Skeletal muscle tissue (tissue), 5 donors: ENCODE measurements around the gene SOX15. TPM values are rescaled to one million over a fixed set of nuclear protein-coding genes. Genes with fewer than 3 reads are reported as not detected.

Experiments used
- H3K27ac ChIP-seq: one replicate; pipeline ENCODE4 v1.7.0; 2013; ENCODE audit warnings: mild to moderate bottlenecking, low read depth, low read length, inconsistent platforms
- H3K27me3 ChIP-seq, 3 donors: one replicate each; pipeline ENCODE4 v1.7.0; 2013; ENCODE audit warnings: low read length in 3 of 3; ENCODE audit not compliant: control insufficient read depth in 3 of 3, insufficient read depth in 3 of 3
- H3K36me3 ChIP-seq, 3 donors: one replicate each; pipeline ENCODE4 v1.7.0; 2013; ENCODE audit warnings: low read length in 3 of 3; ENCODE audit not compliant: control insufficient read depth in 3 of 3, insufficient read depth in 3 of 3
- H3K4me1 ChIP-seq, 3 donors: one replicate each; pipeline ENCODE4 v1.7.0; 2013; ENCODE audit warnings: low read length in 3 of 3, mild to moderate bottlenecking in 3 of 3; ENCODE audit not compliant: control insufficient read depth in 3 of 3, insufficient read depth in 3 of 3
- H3K4me3 ChIP-seq, 3 donors: one replicate each; pipeline ENCODE4 v1.7.0; 2013; ENCODE audit warnings: low read length in 3 of 3
- H3K9ac ChIP-seq, 3 donors: one replicate each; pipeline ENCODE4 v1.7.0; 2013; ENCODE audit warnings: low read length in 3 of 3, mild to moderate bottlenecking in 3 of 3, moderate library complexity in 2 of 3, low read depth in 1 of 3
- H3K9me3 ChIP-seq, 3 donors: one replicate each; pipeline ENCODE4 v1.7.0; 2013; ENCODE audit warnings: low read length in 3 of 3; ENCODE audit not compliant: control insufficient read depth in 3 of 3
- small RNA-seq: library from RNA; depleted of rRNA; stranded (forward); fragments of <200 nt; gene quantifications from one replicate; pipeline ENCODE3, GENCODE V24; 2014
- total RNA-seq: library from RNA; depleted of rRNA; stranded (reverse); fragments of >200 nt; gene quantifications from one replicate; pipeline ENCODE4 v1.2.3, GENCODE V29; 2014
- donor health status: Osteomylitis.

The SOX15 gene
- total RNA-seq, 1 donor from 2014 or later = not detected

DNA sequence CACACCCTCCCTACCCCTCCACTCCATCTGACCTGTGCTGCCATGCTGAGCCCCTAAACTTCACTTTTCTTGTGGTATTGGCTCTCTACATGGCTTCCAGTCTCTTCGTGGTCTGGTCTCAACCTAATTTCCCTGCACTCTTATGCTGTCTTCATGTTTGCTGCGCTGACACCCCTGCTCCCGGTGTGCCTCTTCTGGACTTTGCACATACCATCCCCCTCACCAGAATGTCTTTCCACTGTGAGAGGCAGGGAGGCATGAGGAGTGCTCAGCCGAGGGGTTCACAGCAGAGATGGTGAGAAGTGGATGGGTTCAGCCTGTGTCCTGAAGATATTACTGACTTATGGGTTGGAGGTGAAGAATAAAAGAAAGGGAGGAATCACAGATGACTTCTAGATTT lies 38.5 kb downstream of the SOX15 start:
- H3K36me3 ChIP-seq = peaks cover 0 to 14% (median 2%) of the 10 kb centered on the region in 3 donors
- peaks cover 0 to 3% (median 0%) of the 10 kb centered on the region in 3 donors for H3K27me3 ChIP-seq
- no peak overlapping the region for H3K9ac ChIP-seq
- no peaks in the 10 kb centered on the region for H3K9me3 ChIP-seq
- H3K4me3 ChIP-seq = no peak overlapping the region
- H3K27ac ChIP-seq = no peak overlapping the region
- peaks cover 14 to 20% (median 16%) of the 10 kb centered on the region in 3 donors for H3K4me1 ChIP-seq

DNA sequence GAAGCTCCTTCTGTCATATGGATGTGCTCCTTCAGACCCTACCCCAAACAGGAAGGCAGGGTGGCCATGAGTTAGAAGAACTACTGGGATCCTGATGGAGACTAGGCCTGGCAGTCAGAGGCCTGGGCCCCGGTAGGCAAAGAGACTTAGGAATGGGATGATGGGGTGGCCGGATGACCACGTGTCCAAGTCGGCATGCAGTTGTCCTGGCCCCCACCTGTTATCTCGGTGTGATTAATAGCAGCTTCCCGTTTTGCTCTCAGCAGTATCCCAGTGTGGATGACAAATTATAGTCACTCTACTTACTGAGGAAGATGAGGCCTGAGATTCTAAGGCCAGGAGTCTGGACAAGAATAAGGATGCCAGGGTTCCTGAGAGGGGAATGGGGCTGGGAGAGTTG lies 39.5 kb downstream of the SOX15 start:
- Histone ChIP-seq H3K4me3 (peak overlapping the region in 1 of 3 donors; percentile 68), H3K4me1 (peaks cover 14 to 20% (median 16%) of the 10 kb centered on the region in 3 donors), H3K9ac (peak overlapping the region in 1 of 3 donors; percentile 3), H3K27ac (peak overlapping the region; percentile 58), H3K36me3 (peaks cover 0 to 14% (median 2%) of the 10 kb centered on the region in 3 donors), H3K27me3 (peaks cover 0 to 3% (median 0%) of the 10 kb centered on the region in 3 donors), H3K9me3 (no peaks in the 10 kb centered on the region)

DNA sequence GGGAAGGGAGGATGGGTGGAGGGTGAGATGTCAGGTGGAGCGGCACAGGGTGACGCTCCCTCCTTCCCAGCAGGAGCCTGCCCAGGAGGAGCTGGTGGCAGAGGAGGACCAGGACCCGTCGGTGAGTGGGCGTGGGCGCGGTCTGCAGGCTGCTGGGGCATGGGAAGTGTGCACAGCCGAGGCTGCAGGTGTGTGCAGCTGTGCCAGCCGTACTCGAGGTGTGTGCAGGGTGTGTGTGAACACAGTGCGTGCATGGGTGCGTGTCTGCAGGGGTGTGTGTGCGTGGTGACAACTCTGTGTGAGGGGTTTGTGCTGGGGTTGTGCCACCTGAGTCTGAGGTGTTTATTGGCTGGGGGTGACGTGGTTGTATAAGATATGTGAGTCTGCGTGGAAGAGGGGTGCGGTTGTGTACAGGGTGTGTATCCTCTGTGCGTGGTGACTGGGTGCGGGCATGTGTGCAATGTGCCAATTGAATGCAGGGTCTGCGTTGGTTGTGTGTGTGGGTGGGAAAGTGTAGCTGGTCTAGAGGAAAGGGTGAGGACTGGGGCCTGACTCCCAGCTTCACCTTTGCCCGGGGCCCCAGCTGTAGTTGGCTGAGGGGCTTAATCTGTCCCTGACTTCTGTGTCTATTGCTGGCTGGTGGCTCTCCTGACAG lies 40.4 kb downstream of the SOX15 start:
- Histone ChIP-seq H3K27me3 (peaks cover 0 to 3% (median 0%) of the 10 kb centered on the region in 3 donors), H3K27ac (peak overlapping the region; percentile 58), H3K4me3 (peak overlapping the region; percentile 68 to 91 (median 84)), H3K9me3 (no peaks in the 10 kb centered on the region), H3K9ac (peak overlapping the region; percentile 82 to 87 (median 83)), H3K36me3 (peaks cover 0 to 14% (median 2%) of the 10 kb centered on the region in 3 donors), H3K4me1 (peaks cover 14 to 20% (median 16%) of the 10 kb centered on the region in 3 donors)

DNA sequence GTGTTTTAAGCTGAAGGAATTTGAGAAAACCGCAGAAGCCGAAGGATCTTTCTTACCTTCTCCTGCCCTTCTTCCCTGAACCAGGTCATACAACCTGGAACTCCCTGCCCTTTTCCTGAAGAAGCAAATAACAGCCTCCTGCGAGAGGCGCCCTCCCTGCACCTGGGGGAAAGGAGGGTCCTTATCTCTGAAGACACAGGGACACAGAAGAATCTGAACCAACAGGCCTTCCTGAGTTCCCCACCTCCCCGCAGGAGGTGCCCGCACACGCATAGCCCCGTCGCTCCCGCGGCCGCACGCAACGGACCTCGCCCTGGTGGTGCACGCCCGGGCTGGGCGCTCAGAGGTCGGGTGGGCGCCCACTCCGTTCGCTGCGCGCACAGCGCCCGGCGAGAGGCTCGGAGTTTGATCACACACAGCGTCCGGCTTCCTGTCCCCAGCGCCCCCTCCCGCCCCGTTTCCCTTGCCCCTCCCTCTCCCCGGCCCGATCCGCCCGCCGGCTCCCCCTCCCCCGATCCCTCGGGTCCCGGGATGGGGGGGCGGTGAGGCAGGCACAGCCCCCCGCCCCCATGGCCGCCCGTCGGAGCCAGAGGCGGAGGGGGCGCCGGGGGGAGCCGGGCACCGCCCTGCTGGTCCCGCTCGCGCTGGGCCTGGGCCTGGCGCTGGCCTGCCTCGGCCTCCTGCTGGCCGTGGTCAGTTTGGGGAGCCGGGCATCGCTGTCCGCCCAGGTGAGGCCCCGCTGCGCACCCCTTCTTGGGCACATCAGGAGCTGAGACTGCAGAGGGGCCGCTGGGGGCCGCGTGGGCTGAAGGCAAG lies 41.1 kb downstream of the SOX15 start, which contains the start of gene TNFSF12:
TSS of gene TNFSF12 (plus strand) at position 474 of the 816 bp plus-strand sequence. CDS start at position 570, 96 bp downstream.
- peaks cover 0 to 12% (median 2%) of the 10 kb centered on the region in 3 donors for H3K36me3 ChIP-seq
- H3K27ac ChIP-seq = peak within 1 kb of the TSS; percentile 58
- H3K9me3 ChIP-seq = no peaks in the 10 kb centered on the region
- H3K4me1 ChIP-seq = peaks cover 14 to 20% (median 16%) of the 10 kb centered on the region in 3 donors
- H3K9ac ChIP-seq = peak within 1 kb of the TSS; percentile 82 to 87 (median 84)
- peak within 1 kb of the TSS; percentile 84 to 91 (median 87) for H3K4me3 ChIP-seq
- peaks cover 0 to 3% (median 0%) of the 10 kb centered on the region in 3 donors for H3K27me3 ChIP-seq

DNA sequence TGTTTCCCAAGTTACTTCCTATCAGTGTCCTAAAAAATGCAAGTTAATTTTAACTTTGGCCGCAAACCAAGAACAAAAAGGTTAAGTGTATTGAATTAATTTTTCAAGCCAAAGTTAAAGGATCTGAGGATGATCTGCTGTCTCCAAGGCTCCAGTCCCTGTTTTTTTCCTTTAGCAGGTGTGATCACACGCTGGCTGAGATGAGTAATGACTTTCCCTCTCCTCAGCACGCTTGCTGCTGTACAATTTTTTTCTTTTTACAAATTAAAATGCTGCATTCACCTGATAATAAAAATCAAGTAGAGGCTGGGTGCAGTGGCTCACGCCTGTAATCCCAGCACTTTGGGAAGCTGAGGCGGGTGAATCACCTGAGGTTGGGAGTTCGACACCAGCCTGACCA lies 45.0 kb downstream of the SOX15 start:
- no peaks in the 10 kb centered on the region for H3K36me3 ChIP-seq
- H3K4me1 ChIP-seq = peaks cover 12 to 17% (median 14%) of the 10 kb centered on the region in 3 donors
- no peak overlapping the region for H3K9ac ChIP-seq
- H3K27me3 ChIP-seq = peaks cover 0 to 3% (median 3%) of the 10 kb centered on the region in 3 donors
- H3K27ac ChIP-seq = no peak overlapping the region
- no peak overlapping the region for H3K4me3 ChIP-seq
- no peaks in the 10 kb centered on the region for H3K9me3 ChIP-seq

DNA sequence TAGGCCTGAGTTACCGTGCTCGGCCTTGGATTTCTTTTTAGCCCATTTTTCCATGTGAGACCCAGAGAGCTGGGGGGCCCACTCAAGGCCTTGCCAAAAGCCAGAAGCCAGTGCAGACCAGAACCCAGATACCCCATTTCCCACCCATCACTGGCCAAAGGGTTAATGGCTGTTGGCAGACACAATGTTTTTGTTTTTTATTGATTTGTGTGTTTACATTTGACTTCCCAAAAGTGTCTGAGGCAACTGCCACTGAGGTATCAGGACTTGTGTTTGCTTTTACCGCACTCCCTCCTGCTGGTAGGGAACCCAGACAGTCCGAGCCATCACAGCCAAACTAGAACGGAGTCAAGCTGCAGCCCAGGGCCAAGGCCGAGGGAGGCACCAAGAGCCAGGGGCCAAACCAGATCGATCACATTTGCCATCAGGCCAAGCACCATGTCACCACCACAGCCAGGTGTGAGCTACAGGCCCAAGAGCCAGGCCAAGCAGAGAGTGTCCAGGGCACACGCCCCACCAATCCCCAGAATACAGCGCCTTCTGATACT lies 48.7 kb downstream of the SOX15 start:
- no peak overlapping the region for H3K27ac ChIP-seq
- no peak overlapping the region for H3K9ac ChIP-seq
- H3K9me3 ChIP-seq = peaks cover 0 to 2% (median 0%) of the 10 kb centered on the region in 3 donors
- H3K4me3 ChIP-seq = no peak overlapping the region
- H3K4me1 ChIP-seq = no peaks in the 10 kb centered on the region
- peaks cover 0 to 3% (median 0%) of the 10 kb centered on the region in 3 donors for H3K27me3 ChIP-seq
- H3K36me3 ChIP-seq = no peaks in the 10 kb centered on the region

DNA sequence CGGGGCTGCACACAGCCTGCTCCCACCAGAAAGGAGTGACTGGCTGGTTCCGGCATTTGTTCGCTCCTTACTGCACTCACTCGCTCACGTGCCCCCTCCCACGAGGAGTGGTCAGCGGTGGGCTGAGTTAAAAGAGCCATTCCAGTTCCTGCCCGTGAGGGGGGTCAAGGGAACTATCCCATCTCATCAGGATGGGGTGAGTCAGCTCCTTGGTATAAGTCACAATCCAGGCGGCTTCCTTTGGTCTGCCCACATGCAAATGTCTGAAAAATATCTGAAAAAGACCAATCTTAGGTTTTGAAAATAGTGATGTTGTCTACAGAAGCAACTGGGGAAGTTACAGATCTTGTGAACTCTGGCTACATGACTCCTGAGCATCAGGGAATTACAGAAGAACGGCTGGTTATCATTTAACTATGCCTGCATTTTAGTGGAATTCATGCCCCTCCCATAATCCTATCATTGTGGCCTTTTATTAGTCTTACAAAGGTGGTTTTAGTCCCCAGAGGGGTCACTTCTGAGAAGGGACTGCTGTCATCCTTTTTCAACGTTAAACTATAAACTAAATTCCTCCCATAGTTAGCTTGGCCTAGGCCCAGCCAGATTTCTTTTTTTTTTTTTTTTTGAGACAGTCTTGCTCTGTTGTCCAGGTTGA lies 50.9 kb downstream of the SOX15 start:
- Histone ChIP-seq H3K27me3 (peaks cover 0 to 3% (median 0%) of the 10 kb centered on the region in 3 donors), H3K9ac (no peak overlapping the region), H3K27ac (no peak overlapping the region), H3K4me3 (no peak overlapping the region), H3K36me3 (no peaks in the 10 kb centered on the region), H3K9me3 (peaks cover 0 to 2% (median 0%) of the 10 kb centered on the region in 3 donors), H3K4me1 (no peaks in the 10 kb centered on the region)

Small RNAs within 50 kb of the gene (small RNA-seq; reads per million reads assigned to genes)
- not detected for gene CD68
- not detected for gene SNORA48
- gene SNORD10 = not detected

Other genes starting within 250 kb of the SOX15 start
- gene KCTD11, start 237.9 kb downstream of the SOX15 start, total RNA-seq = 4.2 TPM
- not detected for gene TMEM95, start 234.9 kb downstream of the SOX15 start, total RNA-seq
- gene TNK1, start 209.0 kb downstream of the SOX15 start, total RNA-seq = not detected
- gene PLSCR3, start 195.6 kb downstream of the SOX15 start, total RNA-seq = 10.4 TPM
- 149 TPM for gene TMEM256, start 186.0 kb downstream of the SOX15 start, total RNA-seq
- 3.1 TPM for gene NLGN2, start 182.2 kb downstream of the SOX15 start, total RNA-seq
- not detected for gene SPEM1, start 169.8 kb downstream of the SOX15 start, total RNA-seq
- gene SPEM2, start 164.5 kb downstream of the SOX15 start, total RNA-seq = not detected
- not detected for gene SPEM3, start 161.2 kb downstream of the SOX15 start, total RNA-seq
- 0.52 TPM for gene TMEM102, start 154.7 kb downstream of the SOX15 start, total RNA-seq
- gene FGF11, start 150.6 kb downstream of the SOX15 start, total RNA-seq = 1.0 TPM
- gene CHRNB1, start 145.0 kb downstream of the SOX15 start, total RNA-seq = 31.3 TPM
- gene ZBTB4, start 110.5 kb downstream of the SOX15 start, total RNA-seq = 10.4 TPM
- gene SLC35G6, start 108.6 kb downstream of the SOX15 start, total RNA-seq = not detected
- 91.3 TPM for gene POLR2A, start 105.7 kb downstream of the SOX15 start, total RNA-seq
- gene TNFSF12, start 41.0 kb downstream of the SOX15 start, total RNA-seq = 4.7 TPM
- gene TNFSF13, start 31.3 kb downstream of the SOX15 start, total RNA-seq = 2.1 TPM
- 31.3 TPM for gene SENP3, start 28.2 kb downstream of the SOX15 start, total RNA-seq
- gene CD68, start 10.5 kb downstream of the SOX15 start, total RNA-seq = 4.2 TPM
- gene MPDU1, start 6.2 kb downstream of the SOX15 start, total RNA-seq = 26.1 TPM
- gene FXR2, start 24.8 kb upstream of the SOX15 start, total RNA-seq = 42.3 TPM
- gene SAT2, start 37.7 kb upstream of the SOX15 start, total RNA-seq = 41.2 TPM
- not detected for gene SHBG, start 40.0 kb upstream of the SOX15 start, total RNA-seq
- gene ATP1B2, start 60.8 kb upstream of the SOX15 start, total RNA-seq = 1.6 TPM
- 13.6 TPM for gene TP53, start 97.4 kb upstream of the SOX15 start, total RNA-seq
- 7.3 TPM for gene WRAP53, start 98.4 kb upstream of the SOX15 start, total RNA-seq
- 1.0 TPM for gene EFNB3, start 115.1 kb upstream of the SOX15 start, total RNA-seq
- 0.52 TPM for gene DNAH2, start 127.7 kb upstream of the SOX15 start, total RNA-seq
- gene KDM6B, start 244.1 kb upstream of the SOX15 start, total RNA-seq = 2.6 TPM